ENCODE results near the gene SRP9.
"Not testable (repeated sequence)": the region's sequence is repeated elsewhere in the genome, so short reads cannot be mapped to it uniquely, and the experiment has no call there.

Gene SRP9

GRCh38 chr1:225817611-225818061 lies 40.0 kb downstream of the SRP9 start:
- no peak for DNase-seq

GRCh38 chr1:225818229-225818628 lies 40.6 kb downstream of the SRP9 start:
- no peak for DNase-seq

- DNase-seq = no peak
Observed at GRCh38 chr1:225819346-225820192, 41.9 kb downstream of the SRP9 start.

GRCh38 chr1:225820522-225821120 lies 43.0 kb downstream of the SRP9 start:
- DNase-seq = no peak

GRCh38 chr1:225822655-225823403 lies 45.2 kb downstream of the SRP9 start:
- no peak for DNase-seq

- DNase-seq = no peak
Observed at GRCh38 chr1:225823811-225824261, 46.2 kb downstream of the SRP9 start.

- no peak for DNase-seq
Observed at GRCh38 chr1:225824533-225824941, 46.9 kb downstream of the SRP9 start.

- no peak for DNase-seq
Observed at GRCh38 chr1:225825078-225825477, 47.5 kb downstream of the SRP9 start.

GRCh38 chr1:225825607-225826007 lies 48.0 kb downstream of the SRP9 start:
- DNase-seq = no peak

- no peak for DNase-seq
Observed at GRCh38 chr1:225827076-225827475, 49.5 kb downstream of the SRP9 start.

- no peak for DNase-seq
Observed at GRCh38 chr1:225828706-225829345, 51.2 kb downstream of the SRP9 start.

- no peak for DNase-seq
Observed at GRCh38 chr1:225830841-225831240, 53.2 kb downstream of the SRP9 start.

- no peak for DNase-seq
Observed at GRCh38 chr1:225834417-225835329, 57.0 kb downstream of the SRP9 start.

- DNase-seq = no peak
Observed at GRCh38 chr1:225835856-225836255, 58.2 kb downstream of the SRP9 start.

GRCh38 chr1:225836296-225836695 lies 58.7 kb downstream of the SRP9 start:
- DNase-seq = not testable (repeated sequence)

GRCh38 chr1:225838793-225839192 lies 61.2 kb downstream of the SRP9 start:
- no peak for DNase-seq

Data from CD4-positive, alpha-beta T cell treated with Interleukin-10 for 1 hour (primary cell).